ENCODE data around the gene FBXL5.

Gene FBXL5

GRCh38 chr4:15557786-15558550 lies 97.2 kb downstream of the FBXL5 start:
- DNase-seq = no peak

GRCh38 chr4:15556511-15557092 lies 98.6 kb downstream of the FBXL5 start:
- DNase-seq = no peak

All from effector CD8-positive, alpha-beta T cell (primary cell).